ENCODE data around the gene INAFM1. TPM values are rescaled to one million over a fixed set of nuclear protein-coding genes. Genes with fewer than 3 reads are reported as not detected.
"Not testable (repeated sequence)": the region's sequence is repeated elsewhere in the genome, so short reads cannot be mapped to it uniquely, and the experiment has no call there.

INAFM1 gene
- total RNA-seq, 2 donors from 2014 or later, result 28.2 to 38.6 TPM

- intact Hi-C loops (cut with DNase I), result no loop called here
- DNase-seq (ENCODE audit: low spot score), result no peak
These were observed 14.2 kb upstream of the INAFM1 start for GRCh38 chr19:47260476-47260875.

GRCh38 chr19:47261946-47262793 lies 12.5 kb upstream of the INAFM1 start:
- DNase-seq (ENCODE audit: low spot score); intact Hi-C loops (cut with DNase I): not testable (repeated sequence)

- no peak for DNase-seq (ENCODE audit: low spot score)
- intact Hi-C loops (cut with DNase I), result no loop called here
These were observed 10.1 kb upstream of the INAFM1 start for GRCh38 chr19:47264629-47265028.

GRCh38 chr19:47266401-47266941 lies 8.2 kb upstream of the INAFM1 start:
- DNase-seq (ENCODE audit: low spot score), result no peak
- intact Hi-C loops (cut with DNase I), result no loop called here

- intact Hi-C loops (cut with DNase I), result no loop called here
- DNase-seq (ENCODE audit: low spot score), result no peak
These were observed 7.3 kb upstream of the INAFM1 start for GRCh38 chr19:47267350-47267759.

GRCh38 chr19:47268028-47268427 lies 6.7 kb upstream of the INAFM1 start:
- intact Hi-C loops (cut with DNase I), result no loop called here

GRCh38 chr19:47269596-47269995 lies 5.1 kb upstream of the INAFM1 start:
- no peak for DNase-seq (ENCODE audit: low spot score)
- intact Hi-C loops (cut with DNase I), result no loop called here

More at GRCh38 chr19:47268028-47268427, 6.7 kb upstream of the INAFM1 start:
- DNase-seq (ENCODE audit: low spot score), result no peak

GRCh38 chr19:47270408-47270807 lies 4.3 kb upstream of the INAFM1 start:
- intact Hi-C loops (cut with DNase I), result no loop called here
- DNase-seq (ENCODE audit: low spot score), result no peak

- intact Hi-C loops (cut with DNase I), result no loop called here
These were observed 2.7 kb upstream of the INAFM1 start for GRCh38 chr19:47271949-47272348.

GRCh38 chr19:47272448-47273312 lies 2.0 kb upstream of the INAFM1 start:
- DNase-seq (ENCODE audit: low spot score), result peak; percentile 89
- intact Hi-C loops (cut with DNase I), result no loop called here

More at GRCh38 chr19:47271949-47272348, 2.7 kb upstream of the INAFM1 start:
- DNase-seq (ENCODE audit: low spot score), result no peak

GRCh38 chr19:47273313-47274070 lies 1.2 kb upstream of the INAFM1 start:
- peak; percentile 99 for DNase-seq (ENCODE audit: low spot score)
- intact Hi-C loops (cut with DNase I), result no loop called here

GRCh38 chr19:47274891-47275761 lies 441 bp downstream of the INAFM1 start:
- intact Hi-C loops (cut with DNase I), result no loop called here

GRCh38 chr19:47275791-47276461 lies 1.2 kb downstream of the INAFM1 start:
- DNase-seq (ENCODE audit: low spot score), result peak; percentile 94
- intact Hi-C loops (cut with DNase I), result no loop called here

More at GRCh38 chr19:47274891-47275761, 441 bp downstream of the INAFM1 start:
- peak; percentile 89 for DNase-seq (ENCODE audit: low spot score)

GRCh38 chr19:47276513-47276912 lies 1.8 kb downstream of the INAFM1 start:
- intact Hi-C loops (cut with DNase I), result not testable (repeated sequence)

GRCh38 chr19:47280183-47280797 lies 5.6 kb downstream of the INAFM1 start:
- intact Hi-C loops (cut with DNase I), result loop anchor here in 1 of 2 donors (5.0 to 10.0 kb wide), 2 partner anchors 112 to 425 kb away; no protein-coding TSS in a partner anchor
- no peak for DNase-seq (ENCODE audit: low spot score)

More at GRCh38 chr19:47276513-47276912, 1.8 kb downstream of the INAFM1 start:
- not testable (repeated sequence) for DNase-seq (ENCODE audit: low spot score)

GRCh38 chr19:47283405-47284059 lies 8.8 kb downstream of the INAFM1 start:
- DNase-seq (ENCODE audit: low spot score), result no peak
- intact Hi-C loops (cut with DNase I), result loop anchor here in 1 of 2 donors (5.0 to 10.0 kb wide), 2 partner anchors 109 to 421 kb away; no protein-coding TSS in a partner anchor
